ENCODE results near the gene EVL. TPM values are rescaled to one million over a fixed set of nuclear protein-coding genes. Genes with fewer than 3 reads are reported as not detected.
A peak's percentile ranks its signal among the peaks of the same experiment; 100 is the strongest.

EVL gene
- total and polyA plus RNA-seq, 2 donors from 2014 or later, result 54.8 to 84.1 TPM

DNA sequence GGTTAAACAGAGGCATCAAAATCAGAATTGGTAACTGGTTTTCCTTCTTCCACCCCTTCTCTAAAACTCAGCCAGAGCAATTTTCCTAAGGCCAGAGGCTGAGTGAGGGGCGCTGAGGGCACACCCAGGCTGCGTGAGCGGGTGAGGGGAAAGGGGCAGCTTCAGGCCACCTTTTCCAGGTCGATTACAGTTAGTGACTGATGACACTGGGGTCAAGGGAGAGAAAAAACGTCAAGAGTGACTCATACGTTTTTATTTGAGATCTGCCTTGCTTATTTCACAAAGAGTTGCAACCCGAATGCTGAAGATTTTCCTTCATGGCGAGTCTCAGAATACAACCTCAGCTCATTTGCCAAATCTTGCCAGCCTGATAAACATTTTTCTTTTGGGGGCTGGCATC lies 46.7 kb upstream of the EVL start:
- Histone ChIP-seq H3K4me1 (ENCODE audit: control insufficient read depth in 2 of 3, insufficient read depth in 2 of 3, low read depth in 1 of 3, low read length in 3 of 3) (peaks cover 6 to 7% (median 6%) of the 10 kb centered on the region in 3 donors), H3K4me3 (ENCODE audit: low read length in 3 of 3) (no peak overlapping the region), H3K36me3 (ENCODE audit: control insufficient read depth in 2 of 3, insufficient read depth in 3 of 3, low read length in 3 of 3) (no peaks in the 10 kb centered on the region), H3K9ac (ENCODE audit: low read length in 3 of 3) (peak overlapping the region in 1 of 3 donors; percentile 32), H3K27ac (ENCODE audit: low read depth in 2 of 2, low read length in 2 of 2) (no peak overlapping the region), H3K9me3 (ENCODE audit: control insufficient read depth in 2 of 3, insufficient read depth in 1 of 3, low read length in 3 of 3) (no peaks in the 10 kb centered on the region), H3K27me3 (ENCODE audit: control insufficient read depth, insufficient read depth, low read length) (no peaks in the 10 kb centered on the region)
- intact Hi-C loops (cut with DNase I), result no loop called here
- FAIRE-seq, result no peak
- TF ChIP-seq, protein P1, sequence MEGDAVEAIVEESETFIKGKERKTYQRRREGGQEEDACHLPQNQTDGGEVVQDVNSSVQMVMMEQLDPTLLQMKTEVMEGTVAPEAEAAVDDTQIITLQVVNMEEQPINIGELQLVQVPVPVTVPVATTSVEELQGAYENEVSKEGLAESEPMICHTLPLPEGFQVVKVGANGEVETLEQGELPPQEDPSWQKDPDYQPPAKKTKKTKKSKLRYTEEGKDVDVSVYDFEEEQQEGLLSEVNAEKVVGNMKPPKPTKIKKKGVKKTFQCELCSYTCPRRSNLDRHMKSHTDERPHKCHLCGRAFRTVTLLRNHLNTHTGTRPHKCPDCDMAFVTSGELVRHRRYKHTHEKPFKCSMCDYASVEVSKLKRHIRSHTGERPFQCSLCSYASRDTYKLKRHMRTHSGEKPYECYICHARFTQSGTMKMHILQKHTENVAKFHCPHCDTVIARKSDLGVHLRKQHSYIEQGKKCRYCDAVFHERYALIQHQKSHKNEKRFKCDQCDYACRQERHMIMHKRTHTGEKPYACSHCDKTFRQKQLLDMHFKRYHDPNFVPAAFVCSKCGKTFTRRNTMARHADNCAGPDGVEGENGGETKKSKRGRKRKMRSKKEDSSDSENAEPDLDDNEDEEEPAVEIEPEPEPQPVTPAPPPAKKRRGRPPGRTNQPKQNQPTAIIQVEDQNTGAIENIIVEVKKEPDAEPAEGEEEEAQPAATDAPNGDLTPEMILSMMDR (IDR thresholded peaks at IDR 0.05; ENCODE audit: borderline replicate concordance, extremely low read depth, insufficient read depth), result no peak
- DNase-seq, result no peak

DNA sequence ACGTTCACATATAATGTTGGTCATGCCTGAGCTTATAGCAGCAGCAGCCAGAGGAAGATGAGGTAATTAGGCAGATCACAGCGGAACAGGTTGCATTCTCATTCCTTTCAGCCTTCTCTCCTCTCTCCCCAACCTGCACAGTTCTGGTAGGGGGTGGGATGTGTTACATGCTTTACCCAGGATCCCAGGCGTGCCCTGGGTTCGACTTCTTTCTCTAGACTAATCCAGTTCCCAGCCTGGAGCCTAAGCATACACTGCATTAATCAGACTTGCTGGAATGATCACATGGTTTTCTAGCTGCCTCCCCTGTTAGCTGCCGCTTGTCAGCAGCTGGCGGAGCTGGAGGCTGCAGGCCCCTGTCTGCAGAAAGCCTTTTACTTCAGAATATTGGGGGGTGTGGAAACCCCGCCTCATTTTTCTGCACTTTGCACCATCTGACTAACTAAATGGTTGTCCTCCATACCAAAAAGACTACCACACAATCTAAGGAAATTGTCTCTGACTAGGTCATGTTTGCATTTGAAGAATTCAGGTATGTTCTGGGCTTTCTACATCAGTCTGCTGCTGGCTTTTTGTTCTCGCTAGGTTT lies 46.0 kb upstream of the EVL start:
- H3K27me3 ChIP-seq (ENCODE audit: control insufficient read depth, insufficient read depth, low read length), result no peaks in the 10 kb centered on the region
- DNase-seq (peak in 3 of 5 donors; percentile 57 to 84 (median 75)), FAIRE-seq (no peak)
- H3K36me3 ChIP-seq (ENCODE audit: control insufficient read depth in 2 of 3, insufficient read depth in 3 of 3, low read length in 3 of 3), result no peaks in the 10 kb centered on the region
- TF ChIP-seq, protein P1 (IDR thresholded peaks at IDR 0.05; ENCODE audit: borderline replicate concordance, extremely low read depth, insufficient read depth), result no peak
- intact Hi-C loops (cut with DNase I), result no loop called here
- peak overlapping the region in 1 of 3 donors; percentile 32 for H3K9ac ChIP-seq (ENCODE audit: low read length in 3 of 3)
- peaks cover 6 to 9% (median 6%) of the 10 kb centered on the region in 3 donors for H3K4me1 ChIP-seq (ENCODE audit: control insufficient read depth in 2 of 3, insufficient read depth in 2 of 3, low read depth in 1 of 3, low read length in 3 of 3)
- H3K27ac ChIP-seq (ENCODE audit: low read depth in 2 of 2, low read length in 2 of 2), result peak overlapping the region; percentile 8 to 48
- peak overlapping the region in 1 of 3 donors; percentile 16 for H3K4me3 ChIP-seq (ENCODE audit: low read length in 3 of 3)
- H3K9me3 ChIP-seq (ENCODE audit: control insufficient read depth in 2 of 3, insufficient read depth in 1 of 3, low read length in 3 of 3), result no peaks in the 10 kb centered on the region

DNA sequence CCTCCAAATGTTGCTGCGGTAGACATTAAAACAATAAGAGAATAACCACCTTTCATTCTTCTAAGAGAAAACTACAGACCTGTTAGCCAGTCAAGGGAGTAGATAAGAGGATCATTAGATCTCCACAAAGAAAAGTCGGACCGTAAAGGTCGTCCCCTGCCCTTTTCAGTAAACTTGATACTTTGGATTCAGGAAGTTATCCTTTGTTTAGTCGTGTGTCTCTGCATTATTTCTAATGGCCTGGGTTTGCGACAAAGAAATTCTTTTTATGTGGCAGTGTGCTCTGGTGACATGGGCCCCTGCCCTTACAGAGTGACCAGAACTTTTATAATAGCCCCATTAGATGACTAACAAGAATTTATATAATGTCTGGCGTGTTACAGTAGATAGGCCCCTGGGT lies 44.6 kb upstream of the EVL start:
- H3K4me1 ChIP-seq (ENCODE audit: control insufficient read depth in 2 of 3, insufficient read depth in 2 of 3, low read depth in 1 of 3, low read length in 3 of 3), result peaks cover 6 to 16% (median 6%) of the 10 kb centered on the region in 3 donors
- H3K27ac ChIP-seq (ENCODE audit: low read depth in 2 of 2, low read length in 2 of 2), result no peak overlapping the region
- intact Hi-C loops (cut with DNase I), result no loop called here
- H3K9ac ChIP-seq (ENCODE audit: low read length in 3 of 3), result peak overlapping the region in 1 of 3 donors; percentile 9
- no peaks in the 10 kb centered on the region for H3K9me3 ChIP-seq (ENCODE audit: control insufficient read depth in 2 of 3, insufficient read depth in 1 of 3, low read length in 3 of 3)
- DNase-seq (peak in 1 of 5 donors; percentile 40), FAIRE-seq (no peak)
- no peaks in the 10 kb centered on the region for H3K36me3 ChIP-seq (ENCODE audit: control insufficient read depth in 2 of 3, insufficient read depth in 3 of 3, low read length in 3 of 3)
- H3K27me3 ChIP-seq (ENCODE audit: control insufficient read depth, insufficient read depth, low read length), result no peaks in the 10 kb centered on the region
- TF ChIP-seq, protein P1 (IDR thresholded peaks at IDR 0.05; ENCODE audit: borderline replicate concordance, extremely low read depth, insufficient read depth), result no peak
- peak overlapping the region in 1 of 3 donors; percentile 6 for H3K4me3 ChIP-seq (ENCODE audit: low read length in 3 of 3)
